CD14-positive monocyte (primary cell): ENCODE results near the gene SNCAIP. TPM values are rescaled to one million over a fixed set of nuclear protein-coding genes. Genes with fewer than 3 reads are reported as not detected.

Source experiments
- DNase-seq, 3 donors: peaks; one replicate each; pipeline ENCODE4 v3.0.0-alpha.2; 2011 to 2022
- H2AFZ ChIP-seq: 2 replicates; pipeline ENCODE4 v1.6.0; 2012; ENCODE audit warnings: mild to moderate bottlenecking, low read depth, low read length, inconsistent platforms; ENCODE audit not compliant: insufficient read depth, poor library complexity, severe bottlenecking
- H3K27ac ChIP-seq, 2 donors: 1 replicate in 1 of 2; 2 replicates in 1 of 2; pipeline ENCODE4 v1.5.1; 2012 to 2013; ENCODE audit warnings: low read length in 2 of 2, control low read depth in 1 of 2, inconsistent platforms in 1 of 2, low read depth in 1 of 2, mild to moderate bottlenecking in 1 of 2
- H3K27me3 ChIP-seq, 2 donors: one replicate each; pipeline versions ENCODE4 v1.6.0 to v1.6.1; 2011 to 2013; ENCODE audit warnings: low read length in 2 of 2; ENCODE audit not compliant: control insufficient read depth in 2 of 2, insufficient read depth in 2 of 2
- H3K36me3 ChIP-seq, 2 donors: replicated peaks in 1 of 2; 1 replicate in 1 of 2; 2 replicates in 1 of 2; pipeline versions ENCODE4 v1.5.1 to v1.6.1; 2012 to 2013; ENCODE audit warnings: low read length in 2 of 2, control low read depth in 1 of 2, inconsistent platforms in 1 of 2, mild to moderate bottlenecking in 1 of 2; ENCODE audit not compliant: insufficient read depth in 2 of 2, control insufficient read depth in 1 of 2
- H3K4me1 ChIP-seq, 2 donors: 1 replicate in 1 of 2; 2 replicates in 1 of 2; pipeline versions ENCODE4 v1.5.1 to v1.6.1; 2012 to 2013; ENCODE audit warnings: low read length in 2 of 2, control low read depth in 1 of 2, inconsistent platforms in 1 of 2, mild to moderate bottlenecking in 1 of 2, moderate library complexity in 1 of 2; ENCODE audit not compliant: insufficient read depth in 2 of 2, control insufficient read depth in 1 of 2
- H3K4me2 ChIP-seq: replicated peaks from 2 replicates; pipeline ENCODE3; 2012; ENCODE audit warnings: low read length, moderate library complexity, mild to moderate bottlenecking; ENCODE audit not compliant: poor library complexity, severe bottlenecking; ENCODE audit errors: extremely low read depth
- H3K4me3 ChIP-seq, 3 experiments: fragments of 200-600 bp in 1 of 3; sonication (generic) in 1 of 3; replicated peaks in 1 of 3; 1 replicate in 2 of 3; 2 replicates in 1 of 3; pipeline ENCODE4 v1.5.1; 2011 to 2013; ENCODE audit warnings: low read length in 3 of 3, mild to moderate bottlenecking in 3 of 3, control low read depth in 2 of 3, low read depth in 2 of 3, inconsistent platforms in 1 of 3, moderate library complexity in 1 of 3
- H3K79me2 ChIP-seq: 2 replicates; pipeline ENCODE4 v1.6.0; 2012; ENCODE audit warnings: mild to moderate bottlenecking, control low read depth, inconsistent platforms, low read length, moderate library complexity; ENCODE audit not compliant: insufficient read depth
- H3K9ac ChIP-seq: 2 replicates; pipeline ENCODE4 v1.6.0; 2017; ENCODE audit warnings: low read length, mild to moderate bottlenecking; ENCODE audit not compliant: insufficient read depth, poor library complexity, severe bottlenecking
- H3K9me3 ChIP-seq, 2 donors: replicated peaks in 1 of 2; 1 replicate in 1 of 2; 2 replicates in 1 of 2; pipeline versions ENCODE4 v1.5.1 to v1.6.1; 2012 to 2013; ENCODE audit warnings: low read length in 2 of 2, control low read depth in 1 of 2; ENCODE audit not compliant: control insufficient read depth in 1 of 2, insufficient read depth in 1 of 2
- H4K20me1 ChIP-seq: 2 replicates; pipeline ENCODE4 v1.6.0; 2012; ENCODE audit warnings: mild to moderate bottlenecking, low read length, control low read depth, moderate library complexity; ENCODE audit not compliant: insufficient read depth
- H3K27ac Mint-ChIP-seq, 7 donors: one replicate each; pipeline ENCODE4 v1.8.0; 2020; ENCODE audit warnings: mild to moderate bottlenecking in 7 of 7, mixed read lengths in 7 of 7, moderate library complexity in 6 of 7, inconsistent platforms in 2 of 7
- H3K27me3 Mint-ChIP-seq, 3 donors: one replicate each; pipeline ENCODE4 v1.8.0; 2021 to 2022; ENCODE audit warnings: low read depth in 3 of 3, mild to moderate bottlenecking in 3 of 3, mixed read lengths in 3 of 3, moderate library complexity in 3 of 3, inconsistent platforms in 1 of 3
- H3K36me3 Mint-ChIP-seq, 2 donors: one replicate each; pipeline ENCODE4 v1.8.0; 2020; ENCODE audit warnings: mixed read lengths in 2 of 2, inconsistent platforms in 1 of 2, mild to moderate bottlenecking in 1 of 2
- H3K4me1 Mint-ChIP-seq: one replicate; pipeline ENCODE4 v1.8.0; 2020; ENCODE audit warnings: mild to moderate bottlenecking, mixed read lengths
- H3K4me3 Mint-ChIP-seq, 2 donors: one replicate each; pipeline ENCODE4 v1.8.0; 2020; ENCODE audit warnings: mild to moderate bottlenecking in 2 of 2, mixed read lengths in 2 of 2, moderate library complexity in 1 of 2
- H3K9me3 Mint-ChIP-seq, 7 donors: one replicate each; pipeline ENCODE4 v1.8.0; 2020 to 2022; ENCODE audit warnings: mixed read lengths in 7 of 7, mild to moderate bottlenecking in 6 of 7, moderate library complexity in 6 of 7, inconsistent platforms in 2 of 7
- CTCF ChIP-seq: fragments of 200-600 bp; IDR thresholded peaks from one replicate; pipeline ENCODE4 v1.8.0; 2022; ENCODE audit warnings: antibody characterized with exemption, mild to moderate bottlenecking
- WGBS: methylation state at CpG from one replicate; pipeline ENCODE4 v1.1.5; 2013; ENCODE audit warnings: missing lambda C conversion rate; ENCODE audit not compliant: insufficient coverage; 5-methylcytosine and 5-hydroxymethylcytosine counted together
- intact Hi-C, 2 donors: fragments of 100-400 bp; cut with micrococcal nuclease; formaldehyde crosslinking; loops; one replicate each; pipeline versions ENCODE4 v1.15.0 to v1.15.1; 2023
- polyA plus RNA-seq, 3 donors: library from polyadenylated mRNA; depleted of rRNA in 1 of 3; unstranded in 2 of 3; stranded (reverse) in 1 of 3; fragments of 300-500 nt in 2 of 3; fragments of >200 nt in 1 of 3; fragmentation: Illumina TruSeq in 2 of 3; gene quantifications; 1 replicate in 2 of 3; 2 replicates in 1 of 3; pipeline ENCODE4 v1.2.3, GENCODE V29; 2012 to 2021

Gene SNCAIP
- polyA plus RNA-seq, 3 donors = not detected

- Histone ChIP-seq H2AFZ (no peak overlapping the region), H3K9ac (no peak overlapping the region), H3K36me3 (no peaks in the 10 kb centered on the region), H3K9me3 (no peaks in the 10 kb centered on the region), H4K20me1 (no peaks in the 10 kb centered on the region), H3K79me2 (no peaks in the 10 kb centered on the region), H3K4me3 (no peak overlapping the region), H3K27me3 (no peaks in the 10 kb centered on the region), H3K4me1 (no peaks in the 10 kb centered on the region), H3K27ac (no peak overlapping the region), H3K4me2 (no peak overlapping the region)
- H3K27ac Mint-ChIP-seq = no peak overlapping the region
- no peaks in the 10 kb centered on the region for H3K36me3 Mint-ChIP-seq
- TF ChIP-seq CTCF = no peak
- H3K4me1 Mint-ChIP-seq = no peaks in the 10 kb centered on the region
- intact Hi-C loops = no loop called here
- no peak overlapping the region for H3K4me3 Mint-ChIP-seq
- peaks cover 0 to 8% (median 3%) of the 10 kb centered on the region in 3 donors for H3K27me3 Mint-ChIP-seq
- peaks cover 0 to 3% (median 0%) of the 10 kb centered on the region in 7 donors for H3K9me3 Mint-ChIP-seq
- 100% methylated on average over 1 of the region's 5 CpGs for WGBS
- DNase-seq = no peak
These were observed 92.0 kb downstream of the SNCAIP start for GRCh38 chr5:122404018-122404417.

- peaks cover 0 to 8% (median 3%) of the 10 kb centered on the region in 3 donors for H3K27me3 Mint-ChIP-seq
- Histone ChIP-seq H3K9ac (no peak overlapping the region), H3K27me3 (no peaks in the 10 kb centered on the region), H3K4me2 (no peak overlapping the region), H3K36me3 (no peaks in the 10 kb centered on the region), H3K27ac (no peak overlapping the region), H3K9me3 (no peaks in the 10 kb centered on the region), H2AFZ (no peak overlapping the region), H3K4me3 (no peak overlapping the region), H3K4me1 (no peaks in the 10 kb centered on the region), H3K79me2 (no peaks in the 10 kb centered on the region), H4K20me1 (no peaks in the 10 kb centered on the region)
- no peak overlapping the region for H3K4me3 Mint-ChIP-seq
- peaks cover 0 to 2% (median 0%) of the 10 kb centered on the region in 7 donors for H3K9me3 Mint-ChIP-seq
- H3K36me3 Mint-ChIP-seq = no peaks in the 10 kb centered on the region
- intact Hi-C loops = no loop called here
- DNase-seq = no peak
- H3K27ac Mint-ChIP-seq = no peak overlapping the region
- WGBS = no CpG with 5 or more reads among the region's 1 CpG
- TF ChIP-seq CTCF = no peak
- no peaks in the 10 kb centered on the region for H3K4me1 Mint-ChIP-seq
These were observed 92.8 kb downstream of the SNCAIP start for GRCh38 chr5:122404653-122405362.
